HG02973 (cell line): Measurements from ENCODE around the gene PTGIS.
"Not testable (repeated sequence)": the region's sequence is repeated elsewhere in the genome, so short reads cannot be mapped to it uniquely, and the experiment has no call there.

Experiments used
- ATAC-seq: cut with Tn5 transposase; IDR thresholded peaks from one replicate; pipeline ENCODE4 v1.9.1; 2021; ENCODE audit warnings: moderate library complexity; ENCODE audit not compliant: unreplicated experiment

Gene PTGIS

GRCh38 chr20:49579874-49580812, 12.2 kb upstream of the PTGIS start:
- no peak for ATAC-seq

- no peak for ATAC-seq
Observed at GRCh38 chr20:49579195-49579594, 11.3 kb upstream of the PTGIS start.

GRCh38 chr20:49578436-49578835, 10.5 kb upstream of the PTGIS start:
- ATAC-seq, result no peak

- ATAC-seq, result no peak
Observed at GRCh38 chr20:49575551-49576060, 7.7 kb upstream of the PTGIS start.

- no peak for ATAC-seq
Observed at GRCh38 chr20:49573900-49574416, 6.0 kb upstream of the PTGIS start.

GRCh38 chr20:49572857-49573256, 4.9 kb upstream of the PTGIS start:
- ATAC-seq, result no peak

GRCh38 chr20:49571553-49571835, 3.6 kb upstream of the PTGIS start:
- ATAC-seq, result no peak

- no peak for ATAC-seq
Observed at GRCh38 chr20:49570828-49571552, 3.1 kb upstream of the PTGIS start.

- no peak for ATAC-seq
Observed at GRCh38 chr20:49570161-49570827, 2.4 kb upstream of the PTGIS start.

GRCh38 chr20:49569411-49570115, 1.6 kb upstream of the PTGIS start:
- ATAC-seq, result no peak

GRCh38 chr20:49568278-49569151, 578 bp upstream of the PTGIS start:
- no peak for ATAC-seq

GRCh38 chr20:49566401-49567364, 1.3 kb downstream of the PTGIS start:
- no peak for ATAC-seq

- ATAC-seq, result not testable (repeated sequence)
Observed at GRCh38 chr20:49564991-49565390, 2.9 kb downstream of the PTGIS start.

GRCh38 chr20:49563015-49563980, 4.6 kb downstream of the PTGIS start:
- no peak for ATAC-seq

- ATAC-seq, result no peak
Observed at GRCh38 chr20:49562311-49563014, 5.5 kb downstream of the PTGIS start.

GRCh38 chr20:49561806-49562205, 6.1 kb downstream of the PTGIS start:
- no peak for ATAC-seq

GRCh38 chr20:49561256-49561655, 6.7 kb downstream of the PTGIS start:
- no peak for ATAC-seq
